Spleen (tissue), 11 donors: ENCODE measurements around the gene ABCC1. TPM values are rescaled to one million over a fixed set of nuclear protein-coding genes. Genes with fewer than 3 reads are reported as not detected.
"Not testable (repeated sequence)": the region's sequence is repeated elsewhere in the genome, so short reads cannot be mapped to it uniquely, and the experiment has no call there.

Experiments used
- DNase-seq: peaks from one replicate; pipeline ENCODE4 v3.0.0-alpha.2; 2020
- H3K27ac ChIP-seq, 8 donors: fragments of 200-600 bp; sonication (generic) in 7 of 8; 1 replicate in 4 of 8; 2 replicates in 4 of 8; pipeline versions ENCODE4 v1.5.0 to v1.8.0; 2016 to 2021; ENCODE audit warnings: inconsistent platforms in 4 of 8, mild to moderate bottlenecking in 4 of 8, moderate library complexity in 1 of 8
- H3K27me3 ChIP-seq, 7 donors: fragments of 200-600 bp; sonication (generic) in 6 of 7; replicated peaks in 1 of 7; 1 replicate in 4 of 7; 2 replicates in 3 of 7; pipeline versions ENCODE4 v1.5.0 to v1.8.0; 2016 to 2021; ENCODE audit warnings: inconsistent platforms in 3 of 7, mild to moderate bottlenecking in 1 of 7
- H3K36me3 ChIP-seq, 6 donors: fragments of 200-600 bp; sonication (generic) in 5 of 6; 1 replicate in 4 of 6; 2 replicates in 2 of 6; pipeline versions ENCODE4 v1.5.0 to v1.8.0; 2016 to 2021; ENCODE audit warnings: inconsistent platforms in 2 of 6
- H3K4me1 ChIP-seq, 6 donors: fragments of 200-600 bp; sonication (generic) in 5 of 6; 1 replicate in 3 of 6; 2 replicates in 3 of 6; pipeline versions ENCODE4 v1.5.0 to v1.8.0; 2016 to 2021; ENCODE audit warnings: inconsistent platforms in 3 of 6
- H3K4me3 ChIP-seq, 8 donors: fragments of 200-600 bp; sonication (generic) in 7 of 8; 1 replicate in 4 of 8; 2 replicates in 4 of 8; pipeline versions ENCODE4 v1.5.0 to v1.8.0; 2016 to 2021; ENCODE audit warnings: inconsistent platforms in 4 of 8, mild to moderate bottlenecking in 4 of 8, moderate library complexity in 2 of 8
- H3K9me3 ChIP-seq, 8 donors: fragments of 200-600 bp; sonication (generic) in 7 of 8; 1 replicate in 4 of 8; 2 replicates in 4 of 8; pipeline versions ENCODE4 v1.5.0 to v1.8.0; 2016 to 2021; ENCODE audit warnings: inconsistent platforms in 4 of 8
- CTCF ChIP-seq, 11 experiments: fragments of 200-600 bp in 7 of 11; fragments of 450-650 bp in 4 of 11; sonication (generic) in 4 of 11; IDR thresholded peaks in 8 of 11; conservative IDR thresholded peaks in 3 of 11; 1 replicate in 7 of 11; 2 replicates in 4 of 11; pipeline versions ENCODE4 v1.4.0 to v1.8.0; 2016 to 2021; ENCODE audit warnings: antibody characterized with exemption in 11 of 11, inconsistent platforms in 4 of 11, mild to moderate bottlenecking in 1 of 11
- POLR2A ChIP-seq, 3 donors: fragments of 450-650 bp; IDR thresholded peaks; one replicate each; pipeline ENCODE4 v1.5.1; 2017; ENCODE audit warnings: antibody characterized with exemption in 3 of 3, mild to moderate bottlenecking in 1 of 3
- POLR2AphosphoS5 ChIP-seq, 3 donors: sonication (generic); formaldehyde crosslinking; IDR thresholded peaks; one replicate each; pipeline ENCODE4 v1.5.1; 2017; ENCODE audit warnings: antibody characterized with exemption in 3 of 3
- WGBS, 5 donors: extraction: QIAGEN DNeasy Blood & Tissue Kit in 3 of 5; methylation state at CpG; one replicate each; pipeline versions ENCODE4 v1.1.5 to v1.1.7; 2013 to 2018; 5-methylcytosine and 5-hydroxymethylcytosine counted together
- intact Hi-C: fragments of 100-400 bp; cut with DNase I; formaldehyde crosslinking; loops from one replicate; pipeline ENCODE4 v1.15.0; 2023; ENCODE audit warnings: low total_unique reads
- polyA plus RNA-seq, 3 donors: library from polyadenylated mRNA; stranded (reverse); fragments of 200-250 nt; gene quantifications; one replicate each; pipeline ENCODE4 v1.2.1, GENCODE V29; 2013
- total RNA-seq, 7 donors: library from RNA; depleted of rRNA in 3 of 7; stranded (reverse); fragments of >200 nt in 3 of 7; fragmentation: NEBNext Ultra II Directional in 4 of 7; extraction: Animal tissue kit (Norgen Biotek cat#: 25700) in 4 of 7; gene quantifications; one replicate each; pipeline versions ENCODE4 v1.1.0 to v1.2.1, GENCODE V29; 2016 to 2021
- donor health status: healthy with polysubstance abuse.
- donor health status: DM: no; HTN: no; CAD: no; lungs with moderate emphysema.
- donor health status: DM: no; HTN: no; CAD: no.
- donor health status: Bipolar disorder and iron deficiency.
- donor health status: healthy.
- donor health status: DM: no; HTN: no; CAD: no.
- donor health status: DM: yes; HTN: yes; CAD: no.

ABCC1 gene
- total and polyA plus RNA-seq, 10 donors = 7.8 to 65.7 (median 52.5) TPM

GRCh38 chr16:16188827-16189226 is 239.4 kb downstream of the ABCC1 start:
- no peak for DNase-seq
- no peaks in the 10 kb centered on the region for H3K9me3 ChIP-seq
- peaks cover 0 to 6% (median 0%) of the 10 kb centered on the region in 7 donors for H3K27me3 ChIP-seq
- no peak overlapping the region for H3K4me3 ChIP-seq
- H3K36me3 ChIP-seq = no peaks in the 10 kb centered on the region
- intact Hi-C loops = no loop called here
- no peaks in the 10 kb centered on the region for H3K4me1 ChIP-seq
- 69 to 93% (median 86%) methylated on average over 8 to 13 of the region's 13 CpGs for WGBS, 5 donors
- TF ChIP-seq POLR2AphosphoS5 (IDR thresholded peaks at IDR 0.05) = no peak
- TF ChIP-seq CTCF (IDR thresholded peaks at IDR 0.05 in 8 of 11, conservative IDR thresholded peaks at IDR 0.05 in 3 of 11) = no peak
- TF ChIP-seq POLR2A (IDR thresholded peaks at IDR 0.05) = no peak
- H3K27ac ChIP-seq = no peak overlapping the region

- intact Hi-C loops = no loop called here
- no peaks in the 10 kb centered on the region for H3K4me1 ChIP-seq
- DNase-seq = no peak
- 60 to 87% (median 75%) methylated on average over 8 of the region's 8 CpGs for WGBS, 5 donors
- TF ChIP-seq CTCF (IDR thresholded peaks at IDR 0.05 in 8 of 11, conservative IDR thresholded peaks at IDR 0.05 in 3 of 11) (no peak), POLR2AphosphoS5 (IDR thresholded peaks at IDR 0.05) (no peak), POLR2A (IDR thresholded peaks at IDR 0.05) (no peak)
- peaks cover 0 to 6% (median 0%) of the 10 kb centered on the region in 7 donors for H3K27me3 ChIP-seq
- H3K9me3 ChIP-seq = no peaks in the 10 kb centered on the region
- H3K27ac ChIP-seq = no peak overlapping the region
- no peak overlapping the region for H3K4me3 ChIP-seq
- H3K36me3 ChIP-seq = no peaks in the 10 kb centered on the region
These were observed 240.4 kb downstream of the ABCC1 start for GRCh38 chr16:16189842-16190241.

GRCh38 chr16:16190546-16190945 is 241.1 kb downstream of the ABCC1 start:
- H3K4me3 ChIP-seq = no peak overlapping the region
- intact Hi-C loops = no loop called here
- TF ChIP-seq POLR2A (IDR thresholded peaks at IDR 0.05) = no peak
- TF ChIP-seq POLR2AphosphoS5 (IDR thresholded peaks at IDR 0.05) = no peak
- TF ChIP-seq CTCF (IDR thresholded peaks at IDR 0.05 in 8 of 11, conservative IDR thresholded peaks at IDR 0.05 in 3 of 11) = no peak
- peaks cover 0 to 6% (median 0%) of the 10 kb centered on the region in 7 donors for H3K27me3 ChIP-seq
- H3K36me3 ChIP-seq = no peaks in the 10 kb centered on the region
- no peak overlapping the region for H3K27ac ChIP-seq
- H3K4me1 ChIP-seq = no peaks in the 10 kb centered on the region
- no peak for DNase-seq
- no peaks in the 10 kb centered on the region for H3K9me3 ChIP-seq
- 83 to 89% (median 86%) methylated on average over 5 of the region's 5 CpGs for WGBS, 5 donors

DNA sequence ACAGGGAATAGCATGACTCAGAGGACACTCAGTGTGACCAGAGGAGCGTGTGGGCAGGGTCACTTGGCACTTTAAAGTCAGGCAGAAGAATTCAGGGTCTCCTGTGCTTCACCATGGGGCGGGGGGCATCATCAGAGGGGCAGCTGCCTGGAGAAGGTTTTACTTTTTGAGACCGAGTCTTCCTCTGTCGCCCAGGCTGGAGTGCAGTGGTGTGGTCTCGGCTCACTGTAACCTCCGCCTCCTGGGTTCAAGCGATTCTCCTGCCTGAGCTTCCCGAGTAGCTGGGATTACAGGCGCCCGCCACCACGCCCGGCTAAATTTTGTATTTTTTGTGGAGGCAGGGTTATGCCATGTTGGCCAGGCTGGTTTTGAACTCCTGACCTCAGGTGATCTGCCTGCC is 241.6 kb downstream of the ABCC1 start:
- intact Hi-C loops, H3K4me3 ChIP-seq, H3K27ac ChIP-seq, H3K9me3 ChIP-seq, H3K4me1 ChIP-seq, H3K27me3 ChIP-seq, H3K36me3 ChIP-seq, DNase-seq: not testable (repeated sequence)
- 89 to 93% (median 90%) methylated on average over 12 of the region's 12 CpGs for WGBS, 5 donors
